Stimulated activated CD4-positive, alpha-beta T cell treated with anti-CD3 and anti-CD28 coated beads, TNF-alpha, amount 100 ng/mL, for 48 hours (primary cell): ENCODE measurements around the gene BCAT1.

Source experiments
- DNase-seq, 3 donors: peaks; one replicate each; pipeline ENCODE4 v3.0.0-alpha.2; 2020; ENCODE audit warnings: low read depth in 3 of 3

BCAT1 gene

DNA sequence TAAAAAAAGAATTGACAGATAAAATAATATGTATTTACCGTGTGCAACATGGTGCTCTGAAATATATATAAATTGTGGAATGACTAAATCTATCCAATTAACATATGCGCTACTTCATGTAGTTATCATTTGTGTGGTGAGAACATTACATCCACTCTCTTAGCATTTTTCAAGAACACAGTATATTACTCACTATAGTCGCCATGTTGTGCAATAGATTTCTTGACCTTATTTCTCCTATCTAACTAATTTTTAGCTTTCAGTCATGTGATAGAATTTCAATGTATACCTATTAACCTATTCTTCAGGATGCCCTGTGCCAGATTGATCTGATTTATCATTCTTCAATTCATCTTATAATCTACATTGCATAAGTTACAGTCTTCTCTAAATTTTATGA, 178.6 kb downstream of the BCAT1 start:
- no peak for DNase-seq

DNA sequence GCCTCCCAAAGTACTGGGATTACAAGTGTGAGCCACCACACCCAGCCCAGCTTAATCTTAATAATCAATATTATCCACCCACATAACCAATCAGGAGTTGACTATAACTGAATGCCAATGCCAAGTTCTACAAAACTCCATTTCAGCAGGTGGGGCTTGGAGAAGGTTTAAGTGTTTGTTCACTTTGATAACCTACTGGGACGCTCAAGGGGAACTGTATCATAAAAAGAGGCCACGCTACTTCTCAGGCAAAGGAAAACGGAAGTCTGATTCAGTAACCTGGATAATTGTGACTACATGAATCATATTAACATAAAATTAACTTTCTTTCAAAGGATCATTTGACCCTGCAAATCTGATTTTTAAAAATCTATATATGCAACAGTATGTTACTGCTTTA, 179.2 kb downstream of the BCAT1 start:
- DNase-seq = no peak

DNA sequence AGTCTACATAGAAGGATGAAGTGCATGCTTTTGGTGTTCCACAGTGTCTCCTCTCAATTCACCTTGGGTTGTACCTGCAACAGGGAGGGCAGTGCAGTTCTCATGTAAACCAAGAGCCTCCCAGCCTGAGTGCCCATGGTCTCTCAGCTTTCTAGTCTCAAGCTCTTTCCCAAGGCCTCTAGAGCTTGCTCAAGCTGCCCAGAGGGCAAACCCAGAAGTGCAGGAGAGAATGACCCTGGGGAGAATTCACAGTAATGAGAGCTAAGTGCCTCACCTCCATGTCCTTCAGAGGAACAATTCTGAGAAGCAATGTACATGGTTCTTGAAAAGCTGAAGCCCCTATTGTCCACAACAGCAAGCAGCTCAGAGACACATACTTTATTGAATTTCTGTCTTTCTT, 180.5 kb downstream of the BCAT1 start:
- DNase-seq = no peak

DNA sequence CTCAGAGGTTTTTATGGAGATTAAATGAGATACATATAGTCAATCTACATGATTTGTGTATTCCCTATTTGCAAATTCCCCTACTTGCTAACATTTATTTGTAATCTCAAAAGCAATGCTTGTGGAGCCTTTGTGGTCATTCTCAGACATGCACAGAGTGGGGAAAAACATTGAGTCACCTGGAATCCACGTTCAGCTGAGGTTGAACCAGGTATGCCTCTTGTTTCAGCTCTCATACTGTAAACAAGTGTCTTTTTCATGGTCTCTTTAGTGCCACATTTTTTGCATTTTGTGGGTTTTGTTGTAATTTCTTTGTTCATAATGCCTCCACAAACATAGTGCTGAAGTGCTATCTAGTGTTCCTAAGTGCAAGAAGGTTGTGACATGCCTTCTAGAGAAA, 181.9 kb downstream of the BCAT1 start:
- DNase-seq = no peak

DNA sequence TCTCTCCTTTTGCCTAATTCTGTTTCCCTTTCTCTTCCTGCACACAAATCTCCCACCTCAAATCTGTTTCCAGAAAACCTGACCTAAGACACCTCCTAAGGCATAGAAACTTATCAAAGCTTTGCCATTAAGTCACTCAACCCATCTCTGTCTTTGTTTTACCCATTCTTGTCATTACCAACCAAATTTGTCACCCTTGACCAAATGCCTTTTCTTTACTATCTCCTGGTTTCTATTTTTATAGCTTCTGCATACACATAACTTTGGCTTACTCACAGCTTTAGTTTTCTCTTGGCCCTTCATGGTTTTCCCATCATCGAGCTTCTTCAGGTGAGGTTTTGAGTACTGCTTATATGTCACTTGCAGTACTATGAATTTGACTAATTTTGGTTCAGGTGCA, 184.2 kb downstream of the BCAT1 start:
- DNase-seq = no peak

DNA sequence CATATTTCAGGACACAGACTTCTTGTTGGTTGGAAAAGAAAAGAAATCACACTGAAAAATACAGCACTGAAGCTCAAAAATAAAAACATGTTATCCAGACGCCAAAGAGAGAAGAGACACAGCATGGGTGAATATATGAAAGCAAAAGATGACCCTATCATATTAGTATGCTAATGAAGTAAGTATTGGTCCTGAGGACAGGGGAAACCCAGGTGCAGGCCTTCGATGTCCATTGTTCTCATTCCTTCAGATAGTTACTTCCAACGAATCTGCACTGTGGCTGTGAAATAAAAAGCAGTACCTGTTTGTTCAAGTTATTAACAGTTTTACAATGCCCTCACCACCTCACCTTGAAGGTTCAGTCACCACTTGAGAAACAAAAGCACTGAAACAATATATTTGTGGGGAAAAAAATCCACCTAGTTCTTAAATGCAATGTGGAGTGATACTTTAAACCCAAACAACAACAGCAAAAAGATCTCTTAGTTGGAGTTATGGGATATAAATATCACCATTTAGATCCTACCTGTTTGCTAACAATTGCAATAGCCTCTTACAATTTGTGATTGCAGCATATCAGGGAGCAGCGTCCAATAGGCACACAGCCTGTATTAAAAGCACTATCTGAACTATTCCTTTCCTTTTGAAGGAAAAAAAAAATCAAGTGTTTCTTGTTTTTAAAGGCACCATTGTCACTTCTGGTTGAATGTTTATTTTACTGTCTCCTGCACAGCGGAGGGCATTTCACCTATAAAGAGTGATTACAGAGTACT, 188.1 kb downstream of the BCAT1 start:
- no peak for DNase-seq

DNA sequence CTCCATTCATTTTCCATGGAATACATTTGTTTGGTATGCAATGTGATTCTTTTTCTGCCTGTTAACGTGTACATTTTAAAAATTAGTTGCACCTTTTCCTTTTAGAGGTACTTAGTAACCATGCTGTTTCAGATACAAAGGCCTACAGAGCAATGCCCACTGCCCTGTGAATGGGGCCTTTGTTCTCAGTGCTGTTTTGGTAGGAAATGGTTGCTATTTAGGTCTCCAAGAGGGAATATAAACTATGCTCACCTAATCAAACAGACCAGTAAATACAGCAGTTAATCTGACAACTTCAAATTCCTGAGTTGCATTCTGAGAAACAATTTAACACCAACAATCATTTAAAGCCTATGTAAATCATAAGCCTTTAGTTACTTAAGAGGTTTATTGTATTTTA, 188.7 kb downstream of the BCAT1 start:
- DNase-seq = no peak
